HTR-8/SVneo (cell line): ENCODE results near the gene SLC49A4.

Source experiments
- DNase-seq: peaks from one replicate; pipeline ENCODE4 v3.0.0; 2011; ENCODE audit warnings: low spot score, mixed read lengths; ENCODE audit not compliant: insufficient read length
- FAIRE-seq: peaks from 2 replicates; lab custom pipeline; 2011; peaks lifted over from hg19 to GRCh38; lab: Jason Lieb, UNC

SLC49A4 gene

DNA sequence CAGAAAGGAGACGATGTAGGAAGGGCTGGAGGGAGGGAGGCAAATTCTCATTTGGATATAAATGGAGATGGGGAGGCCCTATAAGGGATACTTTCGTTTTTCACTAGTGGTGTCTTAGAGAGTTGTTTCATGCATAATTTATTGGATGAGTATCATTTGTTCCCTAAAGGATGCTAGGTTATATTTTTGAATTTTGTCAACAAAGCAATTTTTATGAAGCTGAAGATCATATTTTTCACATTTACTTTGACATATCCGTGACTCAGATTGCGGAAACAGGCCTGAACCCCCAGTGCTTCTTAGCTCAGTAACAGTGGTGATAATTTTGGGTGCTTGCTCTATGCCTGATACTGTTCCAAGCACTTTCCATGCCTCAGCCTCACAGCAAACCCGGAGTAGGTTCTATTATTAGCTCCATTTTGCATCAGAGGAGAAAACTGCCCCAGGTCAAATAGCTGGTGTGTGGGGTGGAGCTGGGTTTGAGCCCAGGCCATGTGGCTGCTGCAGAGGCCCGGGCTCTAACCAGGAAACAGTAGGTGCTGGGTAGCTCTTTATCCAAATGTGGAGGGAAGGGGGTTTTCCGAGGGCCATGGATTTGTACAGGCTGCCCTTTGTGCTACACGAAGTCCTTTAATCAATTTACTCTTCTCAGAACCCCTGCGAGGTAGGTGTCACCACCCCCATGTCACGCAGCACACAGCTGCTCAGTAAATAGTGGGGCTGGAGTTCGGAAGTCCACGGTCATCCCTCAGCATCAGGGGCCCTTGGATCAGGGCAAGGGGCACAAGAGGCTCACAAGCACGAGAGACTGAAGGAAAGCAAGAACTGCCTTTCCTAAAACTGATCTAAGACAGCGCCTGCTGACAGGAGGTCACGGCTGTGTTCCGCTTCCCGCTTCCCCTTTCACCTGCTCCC lies 99.1 kb downstream of the SLC49A4 start:
- DNase-seq: no peak
- FAIRE-seq: no peak

DNA sequence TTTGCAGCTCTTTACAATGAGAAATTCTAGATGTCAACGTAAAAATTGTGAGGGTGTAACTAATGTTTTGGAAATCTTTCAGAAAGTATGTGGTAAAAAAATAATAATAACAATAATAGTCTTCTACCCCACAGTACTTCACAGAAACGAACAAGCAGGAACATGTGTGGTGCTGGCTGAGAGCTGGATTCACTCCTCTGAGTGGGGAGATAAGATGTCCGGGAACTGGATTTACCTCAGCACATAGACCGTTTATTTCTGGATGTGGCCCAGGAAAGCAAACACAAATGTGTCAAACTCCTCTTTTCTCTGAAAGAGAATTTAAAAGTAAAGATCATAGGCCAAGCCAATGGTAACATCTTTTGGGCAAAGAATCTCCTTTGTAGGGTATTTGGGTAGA lies 103.4 kb downstream of the SLC49A4 start:
- FAIRE-seq (no peak), DNase-seq (no peak)

GRCh38 chr3:122902326-122902725 lies 107.5 kb downstream of the SLC49A4 start:
- FAIRE-seq: no peak
- no peak for DNase-seq

- DNase-seq (no peak), FAIRE-seq (no peak)
Observed at GRCh38 chr3:122903171-122903570, 108.3 kb downstream of the SLC49A4 start.

DNA sequence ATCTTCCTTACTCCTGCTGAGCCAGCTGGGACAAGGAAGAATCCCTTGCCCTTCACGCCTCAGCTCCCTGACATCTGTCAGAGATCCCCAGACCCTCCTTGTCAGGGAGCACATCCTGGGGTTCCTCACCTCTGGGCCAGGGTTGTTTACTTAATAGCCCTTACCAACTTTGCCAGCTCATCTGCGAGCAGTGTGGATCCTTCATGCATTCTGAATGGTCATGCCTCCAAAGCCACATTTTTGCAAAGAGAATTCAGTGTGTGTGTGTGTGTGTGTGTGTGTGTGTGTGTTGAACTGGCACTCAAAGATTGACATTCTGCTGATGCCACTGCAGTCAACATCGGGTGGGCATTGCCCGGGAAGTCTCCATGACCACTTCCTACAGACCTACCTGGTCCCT lies 112.6 kb downstream of the SLC49A4 start:
- FAIRE-seq: no peak
- DNase-seq: no peak

- DNase-seq: no peak
- no peak for FAIRE-seq
Observed at GRCh38 chr3:122908251-122908650, 113.4 kb downstream of the SLC49A4 start.

- no peak for FAIRE-seq
- no peak for DNase-seq
Observed at GRCh38 chr3:122911901-122912300, 117.0 kb downstream of the SLC49A4 start.

GRCh38 chr3:122912772-122913538 lies 118.1 kb downstream of the SLC49A4 start:
- DNase-seq (no peak), FAIRE-seq (no peak)

DNA sequence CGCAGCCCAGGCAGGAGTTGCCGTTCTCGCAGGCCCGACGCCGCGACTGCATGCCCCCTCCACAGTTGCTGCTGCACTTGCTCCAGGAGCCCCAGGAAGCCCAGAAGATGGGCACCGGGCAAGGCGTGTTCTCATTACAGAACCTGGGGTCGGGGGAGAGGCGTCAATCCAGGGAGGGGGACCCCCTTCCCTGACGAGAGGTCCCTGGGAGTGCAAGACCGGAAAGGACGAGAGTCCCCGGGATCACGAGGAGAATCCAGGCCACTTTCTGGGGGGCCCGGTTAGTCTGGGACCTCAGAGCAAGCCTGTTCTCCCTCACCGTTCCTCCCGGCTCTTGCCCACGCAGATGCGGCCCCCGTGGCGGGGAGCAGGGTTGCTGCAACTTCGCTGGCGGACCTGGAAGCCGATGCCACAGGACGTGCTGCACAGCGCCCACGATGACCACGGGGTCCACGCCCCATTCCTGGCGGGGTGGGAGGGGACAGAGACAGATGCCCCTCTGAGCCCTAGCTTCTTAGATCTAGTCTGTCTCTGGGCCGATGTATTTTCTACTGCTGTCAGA lies 118.8 kb downstream of the SLC49A4 start:
- FAIRE-seq: no peak
- no peak for DNase-seq

GRCh38 chr3:122915300-122916055 lies 120.6 kb downstream of the SLC49A4 start:
- no peak for DNase-seq
- no peak for FAIRE-seq

GRCh38 chr3:122916084-122916483 lies 121.2 kb downstream of the SLC49A4 start:
- no peak for FAIRE-seq
- DNase-seq: no peak

GRCh38 chr3:122916580-122916979 lies 121.7 kb downstream of the SLC49A4 start:
- DNase-seq (no peak), FAIRE-seq (no peak)

- DNase-seq (no peak), FAIRE-seq (no peak)
Observed at GRCh38 chr3:122917412-122917811, 122.5 kb downstream of the SLC49A4 start.

GRCh38 chr3:122918576-122919290 lies 123.9 kb downstream of the SLC49A4 start:
- FAIRE-seq (no peak), DNase-seq (no peak)

- DNase-seq (no peak), FAIRE-seq (no peak)
Observed at GRCh38 chr3:122919291-122919610, 124.4 kb downstream of the SLC49A4 start.

GRCh38 chr3:122920986-122921385 lies 126.1 kb downstream of the SLC49A4 start:
- FAIRE-seq: no peak

GRCh38 chr3:122921791-122922651 lies 127.2 kb downstream of the SLC49A4 start:
- FAIRE-seq: no peak
- DNase-seq: no peak

More at GRCh38 chr3:122920986-122921385, 126.1 kb downstream of the SLC49A4 start:
- DNase-seq: no peak

DNA sequence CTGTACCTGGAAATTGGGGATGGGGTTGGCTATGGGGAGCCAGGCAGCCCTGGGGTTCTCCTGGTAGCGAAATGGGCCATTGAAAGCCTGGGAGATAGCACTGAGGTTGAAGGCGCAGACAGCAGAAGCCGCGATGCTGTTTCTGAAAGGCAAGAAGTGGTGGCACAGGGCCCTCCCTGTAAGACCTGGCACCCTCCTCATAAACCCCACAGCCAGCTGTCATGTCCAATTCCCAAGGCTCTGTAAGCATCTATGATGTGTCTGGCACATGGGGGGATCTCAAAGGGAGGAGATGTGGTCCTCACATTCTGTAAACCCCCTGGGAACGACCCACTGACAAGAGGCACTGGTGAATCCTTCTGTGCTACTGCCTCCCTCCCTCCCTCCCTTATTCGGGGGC lies 128.7 kb downstream of the SLC49A4 start:
- DNase-seq: no peak

DNA sequence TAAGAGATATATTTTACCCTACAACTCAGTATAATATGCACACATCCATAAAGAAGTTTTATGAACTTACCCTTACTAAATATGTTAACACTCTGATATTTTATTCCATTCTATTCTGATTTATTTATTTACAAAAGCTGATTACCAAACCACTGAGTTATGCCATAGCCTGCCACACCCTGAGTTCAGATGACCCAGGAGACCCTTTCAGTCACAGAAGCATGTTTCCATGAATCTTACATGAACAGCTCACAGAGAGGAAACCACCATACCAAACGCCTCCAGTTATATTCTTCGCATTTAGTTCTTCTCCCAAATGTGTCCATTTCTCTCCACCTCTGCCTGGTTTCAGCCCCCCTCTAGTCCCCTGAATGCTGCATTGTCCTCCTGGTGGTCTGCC lies 129.2 kb downstream of the SLC49A4 start:
- FAIRE-seq: no peak

More for the DNA sequence above, 128.7 kb downstream of the SLC49A4 start:
- no peak for FAIRE-seq

More for the DNA sequence above, 129.2 kb downstream of the SLC49A4 start:
- no peak for DNase-seq
